Endothelial cell of umbilical vein (primary cell): Measurements from ENCODE around the gene MBD6. TPM values are rescaled to one million over a fixed set of nuclear protein-coding genes. Genes with fewer than 3 reads are reported as not detected.

ENCODE experiments used
- BruUV-seq: library from RNA; stranded (reverse); fragments of 400-500 nt; replicated peaks from 2 replicates; lab custom pipeline; 2021; lab: Mats Ljungman, UMichigan
- CTCF ChIA-PET: fragments of 300-600, 350-600 bp; sonication (Branson Sonifier 250); formaldehyde crosslinking; loops from one replicate; lab custom pipeline; 2021; ENCODE audit warnings: antibody characterized with exemption, inconsistent platforms; lab: Charles Lee
- POLR2A ChIA-PET: fragments of 300-600, 350-600 bp; sonication (Branson Sonifier 250); formaldehyde crosslinking; loops from one replicate; lab custom pipeline; 2021; ENCODE audit warnings: antibody characterized with exemption, inconsistent platforms; lab: Charles Lee
- DNase-seq: peaks from one replicate; pipeline ENCODE4 v3.0.0-alpha.2; 2011; ENCODE audit warnings: low read depth, low spot score
- FAIRE-seq: peaks from 2 replicates; lab custom pipeline; 2011; peaks lifted over from hg19 to GRCh38; lab: Jason Lieb, UNC
- H2AFZ ChIP-seq: 2 replicates; pipeline ENCODE4 v1.6.0; 2012; ENCODE audit warnings: low read depth, low read length, control low read depth, inconsistent platforms
- H3K27ac ChIP-seq: 2 replicates; pipeline ENCODE4 v1.5.1; 2011; ENCODE audit warnings: low read depth, mild to moderate bottlenecking, control low read depth, low read length, moderate library complexity; ENCODE audit not compliant: insufficient read depth
- H3K27me3 ChIP-seq, 2 experiments: 2 replicates each; pipeline versions ENCODE4 v1.6.0 to v1.6.1; 2011; ENCODE audit warnings: low read length in 2 of 2, mixed read lengths in 1 of 2; ENCODE audit not compliant: control insufficient read depth in 2 of 2, insufficient read depth in 2 of 2
- H3K36me3 ChIP-seq, 2 experiments: 2 replicates in 1 of 2; 3 replicates in 1 of 2; pipeline ENCODE4 v1.5.1; 2011; ENCODE audit warnings: low read length in 2 of 2, mild to moderate bottlenecking in 1 of 2, moderate library complexity in 1 of 2; ENCODE audit not compliant: control insufficient read depth in 2 of 2, insufficient read depth in 2 of 2; ENCODE audit errors: extremely low read depth in 1 of 2
- H3K4me1 ChIP-seq: 3 replicates; pipeline ENCODE4 v1.5.1; 2011; ENCODE audit warnings: mild to moderate bottlenecking, low read length; ENCODE audit not compliant: control insufficient read depth, insufficient read depth; ENCODE audit errors: extremely low read depth
- H3K4me2 ChIP-seq: 2 replicates; pipeline ENCODE4 v1.6.1; 2011; ENCODE audit warnings: low read length, control low read depth, mixed read lengths; ENCODE audit not compliant: insufficient read depth
- H3K4me3 ChIP-seq, 3 experiments: fragments of 200-600 bp in 1 of 3; sonication (generic), shearing (Covaris generic) in 1 of 3; replicated peaks in 1 of 3; 2 replicates each; pipeline ENCODE4 v1.5.1; 2011 to 2016; ENCODE audit warnings: control low read depth in 3 of 3, low read length in 3 of 3, mild to moderate bottlenecking in 2 of 3, inconsistent platforms in 1 of 3, low read depth in 1 of 3, moderate library complexity in 1 of 3; ENCODE audit not compliant: insufficient read depth in 1 of 3
- H3K79me2 ChIP-seq: 2 replicates; pipeline ENCODE4 v1.6.0; 2012; ENCODE audit warnings: low read length, inconsistent platforms; ENCODE audit not compliant: control insufficient read depth, insufficient read depth
- H3K9ac ChIP-seq: replicated peaks from 2 replicates; pipeline ENCODE3; 2011; ENCODE audit warnings: low read length, control low read depth; ENCODE audit not compliant: insufficient read depth; ENCODE audit errors: extremely low read depth
- H3K9me1 ChIP-seq: replicated peaks from 3 replicates; pipeline ENCODE4 v1.6.0; 2011; ENCODE audit warnings: mild to moderate bottlenecking, low read length; ENCODE audit not compliant: control insufficient read depth, insufficient read depth; ENCODE audit errors: extremely low read depth
- H3K9me3 ChIP-seq: replicated peaks from 2 replicates; pipeline ENCODE4 v1.5.1; 2012; ENCODE audit warnings: low read length, inconsistent platforms; ENCODE audit not compliant: control insufficient read depth, insufficient read depth
- H4K20me1 ChIP-seq: replicated peaks from 2 replicates; pipeline ENCODE3; 2011; ENCODE audit warnings: mild to moderate bottlenecking, low read length; ENCODE audit not compliant: control insufficient read depth, insufficient read depth; ENCODE audit errors: extremely low read depth
- CTCF ChIP-seq, 2 donors: IDR thresholded peaks; 1 replicate in 1 of 2; 2 replicates in 1 of 2; pipeline ENCODE4 v1.5.1; 2011; ENCODE audit warnings: low read length in 2 of 2, mild to moderate bottlenecking in 2 of 2, moderate library complexity in 2 of 2, control low read depth in 1 of 2, inconsistent platforms in 1 of 2, low read depth in 1 of 2; ENCODE audit not compliant: insufficient read depth in 1 of 2; ENCODE audit errors: extremely low read depth in 1 of 2
- EZH2 ChIP-seq: IDR thresholded peaks from 2 replicates; pipeline ENCODE4 v1.6.1; 2012; ENCODE audit warnings: borderline replicate concordance, low read depth, mild to moderate bottlenecking, moderate library complexity, low read length, inconsistent platforms; ENCODE audit not compliant: severe bottlenecking
- FOS ChIP-seq: IDR thresholded peaks from 2 replicates; pipeline ENCODE4 v1.6.1; 2011; ENCODE audit warnings: mild to moderate bottlenecking, low read length, moderate library complexity, borderline replicate concordance; ENCODE audit not compliant: insufficient read depth
- GATA2 ChIP-seq: IDR thresholded peaks from 2 replicates; pipeline ENCODE4 v1.7.0; 2011; ENCODE audit warnings: low read depth, mild to moderate bottlenecking, moderate library complexity, mixed read lengths, low read length; ENCODE audit not compliant: insufficient read length, insufficient read depth
- JUN ChIP-seq: IDR thresholded peaks from 2 replicates; pipeline ENCODE4 v1.6.1; 2011; ENCODE audit warnings: borderline replicate concordance, low read depth; ENCODE audit not compliant: insufficient read length, insufficient read depth
- MAX ChIP-seq: IDR thresholded peaks from 2 replicates; pipeline ENCODE4 v1.6.1; 2011; ENCODE audit not compliant: insufficient read depth, insufficient read length
- MYC ChIP-seq: IDR thresholded peaks from one replicate; pipeline ENCODE4 v1.6.1; 2011; ENCODE audit warnings: mild to moderate bottlenecking, low read depth, low read length
- POLR2A ChIP-seq: IDR thresholded peaks from 2 replicates; pipeline ENCODE4 v1.6.1; 2012; ENCODE audit warnings: low read depth, mild to moderate bottlenecking, control low read depth, low read length
- POLR2AphosphoS5 ChIP-seq: IDR thresholded peaks from 2 replicates; pipeline ENCODE4 v1.6.1; 2012; ENCODE audit warnings: low read depth, mild to moderate bottlenecking, control low read depth, low read length, moderate library complexity; ENCODE audit not compliant: insufficient read depth
- dilution Hi-C: fragments of 300-500 bp; cut with MboI; formaldehyde crosslinking; loops from one replicate; pipeline ENCODE4 v1.15.0; 2019; ENCODE audit warnings: low sequenced_read_pairs; ENCODE audit not compliant: extremely low pct_ligation_motif_present
- intact Hi-C: fragments of 100-400 bp; cut with micrococcal nuclease; formaldehyde crosslinking; loops from one replicate; pipeline ENCODE4 v1.10.0; 2022
- polyA plus RNA-seq, 4 experiments: library from polyadenylated mRNA; depleted of rRNA in 3 of 4; stranded (reverse) in 3 of 4; unstranded in 1 of 4; fragments of >200 nt; gene quantifications; 2 replicates each; pipeline versions ENCODE4 v1.2.1 to v1.2.3, GENCODE V29; 2011 to 2012; ENCODE audit warnings: missing spikeins in 1 of 4
- total RNA-seq: library from RNA; stranded (reverse); gene quantifications from 2 replicates; pipeline ENCODE4 v1.2.3, GENCODE V29; 2021

MBD6 gene
- total and polyA plus RNA-seq, 2 donors (not counting 3 experiments of a cell fraction or from before 2014, with no cell fraction given), result 10.6 to 95.2 TPM

- intact Hi-C loops (loop anchor here (5.0 kb wide), 1 partner anchor 144 kb away; the partner anchor contains the start of gene OS9), dilution Hi-C loops (no loop called here)
- DNase-seq, result no peak
- Histone ChIP-seq H3K4me3 (no peak overlapping the region), H4K20me1 (no peaks in the 10 kb centered on the region), H3K27ac (no peak overlapping the region), H3K9ac (no peak overlapping the region), H2AFZ (no peak overlapping the region), H3K36me3 (no peaks in the 10 kb centered on the region), H3K9me3 (no peaks in the 10 kb centered on the region), H3K9me1 (no peaks in the 10 kb centered on the region), H3K4me1 (peaks cover 18% of the 10 kb centered on the region), H3K79me2 (peaks cover 25% of the 10 kb centered on the region), H3K27me3 (peaks cover 38 to 44% of the 10 kb centered on the region in 2 experiments), H3K4me2 (no peak overlapping the region)
- BruUV-seq, result no TSS peak
- CTCF ChIA-PET, result no interaction called here
- no peak for FAIRE-seq
- TF ChIP-seq POLR2A (no peak), FOS (no peak), MAX (no peak), CTCF (IDR thresholded peaks at IDR 0.05; ENCODE audit: extremely low read depth in 1 of 2, insufficient read depth in 1 of 2, low read depth in 1 of 2, low read length in 2 of 2) (no peak), EZH2 (no peak), GATA2 (no peak), POLR2AphosphoS5 (no peak), JUN (no peak), MYC (no peak)
- POLR2A ChIA-PET, result no interaction called here
Observed at GRCh38 chr12:57548488-57548887, 25.9 kb downstream of the MBD6 start.
